Brain microvascular endothelial cell (primary cell): ENCODE measurements around the gene C18orf32.

Experiments used
- DNase-seq: peaks from one replicate; pipeline ENCODE4 v3.0.0-alpha.2; 2020
- H3K27ac ChIP-seq: fragments of 250-450 bp; sonication (Bioruptor Pico); 2 replicates; pipeline ENCODE4 v1.5.1; 2020; ENCODE audit warnings: mild to moderate bottlenecking, moderate library complexity
- H3K27me3 ChIP-seq: fragments of 250-450 bp; sonication (Bioruptor Pico); replicated peaks from 2 replicates; pipeline ENCODE4 v1.5.1; 2020; ENCODE audit warnings: mild to moderate bottlenecking
- H3K36me3 ChIP-seq: fragments of 250-450 bp; sonication (Bioruptor Pico); replicated peaks from 2 replicates; pipeline ENCODE4 v1.5.1; 2020; ENCODE audit warnings: mild to moderate bottlenecking
- H3K4me3 ChIP-seq: 2 replicates; pipeline ENCODE4 v1.5.1; 2011; ENCODE audit warnings: low read depth, mild to moderate bottlenecking, control low read depth, low read length, moderate library complexity
- CTCF ChIP-seq: IDR thresholded peaks from 2 replicates; pipeline ENCODE4 v1.5.1; 2011; ENCODE audit warnings: low read depth, mild to moderate bottlenecking, moderate library complexity, low read length, control low read depth, inconsistent platforms; ENCODE audit errors: missing control alignments
- in situ Hi-C: cut with HindIII; loops from 2 replicates; pipeline ENCODE4 v1.10.0; 2017; ENCODE audit warnings: low sequenced_read_pairs, low pct_ligation_motif_present

Gene C18orf32

GRCh38 chr18:49486953-49487710 is at the start of gene C18orf32:
Gene C18orf32 (minus strand): TSS chr18:49487234. CDS start chr18:49483748, 3,486 bp downstream.
- in situ Hi-C loops, result no loop called here
- H3K27me3 ChIP-seq, result no peaks in the 10 kb centered on the region
- peak; percentile 90 for DNase-seq
- TF ChIP-seq CTCF, result no peak
- peak within 1 kb of the TSS; percentile 86 for H3K27ac ChIP-seq
- H3K36me3 ChIP-seq, result peaks cover 47% of the 10 kb centered on the region
- H3K4me3 ChIP-seq, result peak within 1 kb of the TSS; percentile 71

GRCh38 chr18:49534846-49535601 is 48.0 kb upstream of the C18orf32 start:
- H3K4me3 ChIP-seq, result no peak overlapping the region
- DNase-seq, result no peak
- H3K27me3 ChIP-seq, result no peaks in the 10 kb centered on the region
- H3K27ac ChIP-seq, result no peak overlapping the region
- in situ Hi-C loops, result no loop called here
- TF ChIP-seq CTCF, result no peak
- no peaks in the 10 kb centered on the region for H3K36me3 ChIP-seq

- DNase-seq, result no peak
- in situ Hi-C loops, result no loop called here
- no peak for TF ChIP-seq CTCF
Measured at GRCh38 chr18:49531678-49532153, 44.7 kb upstream of the C18orf32 start.

GRCh38 chr18:49529596-49529995 is 42.6 kb upstream of the C18orf32 start:
- TF ChIP-seq CTCF, result no peak
- in situ Hi-C loops, result no loop called here

More at GRCh38 chr18:49531678-49532153, 44.7 kb upstream of the C18orf32 start:
- Histone ChIP-seq H3K27me3 (no peaks in the 10 kb centered on the region), H3K4me3 (no peak overlapping the region), H3K36me3 (no peaks in the 10 kb centered on the region), H3K27ac (no peak overlapping the region)

GRCh38 chr18:49527631-49528327 is 40.7 kb upstream of the C18orf32 start:
- no peak for DNase-seq
- Histone ChIP-seq H3K36me3 (no peaks in the 10 kb centered on the region), H3K4me3 (no peak overlapping the region), H3K27ac (no peak overlapping the region), H3K27me3 (no peaks in the 10 kb centered on the region)
- no peak for TF ChIP-seq CTCF
- in situ Hi-C loops, result no loop called here

More at GRCh38 chr18:49529596-49529995, 42.6 kb upstream of the C18orf32 start:
- Histone ChIP-seq H3K27me3 (no peaks in the 10 kb centered on the region), H3K36me3 (no peaks in the 10 kb centered on the region), H3K27ac (no peak overlapping the region), H3K4me3 (no peak overlapping the region)
- DNase-seq, result no peak
